ENCODE measurements around the gene ELFN2.

The ELFN2 gene

DNA sequence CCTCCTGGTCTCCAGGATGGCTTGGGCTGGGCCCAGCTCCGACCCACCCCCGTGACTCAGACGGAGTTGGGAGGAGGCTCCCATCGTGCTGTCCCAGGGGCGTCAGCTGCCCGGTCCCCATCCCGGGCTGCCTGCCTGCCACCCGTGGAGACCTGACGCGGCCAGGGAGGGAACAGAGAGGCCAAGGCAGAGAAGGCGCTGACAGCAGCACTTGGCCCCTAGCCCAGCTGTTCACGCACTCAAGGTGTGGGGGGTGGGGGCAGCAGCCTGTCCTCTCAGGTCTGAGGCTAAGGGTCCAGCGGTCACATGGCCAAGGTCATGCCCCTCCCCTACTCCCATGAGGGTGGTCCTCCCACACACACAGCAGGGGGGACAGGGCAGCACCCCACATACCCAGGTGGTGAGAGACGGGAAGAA, 48.6 kb downstream of the ELFN2 start:
- no peak for DNase-seq

DNA sequence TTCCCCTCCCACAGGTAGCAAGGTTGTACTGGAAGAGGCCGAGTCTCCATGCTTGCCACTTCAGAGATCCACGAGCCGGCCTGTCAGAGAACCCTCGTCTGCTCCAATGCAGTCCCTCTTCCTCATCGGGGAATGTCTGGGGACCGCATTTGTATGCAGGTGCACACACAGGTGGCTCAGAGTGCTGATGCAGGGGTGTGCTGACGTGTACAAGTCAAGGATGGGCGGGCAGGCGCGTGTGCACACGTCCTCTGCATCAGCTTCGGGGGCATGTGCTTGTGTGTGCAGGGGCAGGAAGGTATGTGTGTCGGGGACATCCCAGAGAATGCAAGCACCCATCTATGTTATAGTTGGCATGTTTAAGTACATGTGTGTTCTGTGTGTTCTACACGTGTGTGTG, 49.4 kb downstream of the ELFN2 start:
- no peak for DNase-seq

DNA sequence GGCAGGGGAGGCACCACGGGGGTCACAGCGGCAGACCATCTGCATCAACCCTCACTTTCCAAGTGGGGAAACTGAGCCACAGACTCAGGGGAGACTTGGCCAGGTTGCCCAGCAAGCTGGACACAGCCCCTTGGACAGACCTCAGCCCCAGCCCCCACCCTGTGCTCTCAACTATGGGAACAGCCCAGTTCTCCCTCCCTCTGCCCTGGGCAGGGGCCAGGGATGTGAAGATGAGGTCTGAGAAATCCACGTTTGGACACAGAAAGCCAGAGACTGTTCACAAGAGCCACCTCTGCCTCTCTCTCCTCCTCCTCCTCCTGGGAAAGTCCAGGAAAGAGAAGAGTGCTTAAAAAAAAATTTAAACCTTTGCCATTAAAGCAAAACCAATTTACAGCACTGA, 50.1 kb downstream of the ELFN2 start:
- no peak for DNase-seq

DNA sequence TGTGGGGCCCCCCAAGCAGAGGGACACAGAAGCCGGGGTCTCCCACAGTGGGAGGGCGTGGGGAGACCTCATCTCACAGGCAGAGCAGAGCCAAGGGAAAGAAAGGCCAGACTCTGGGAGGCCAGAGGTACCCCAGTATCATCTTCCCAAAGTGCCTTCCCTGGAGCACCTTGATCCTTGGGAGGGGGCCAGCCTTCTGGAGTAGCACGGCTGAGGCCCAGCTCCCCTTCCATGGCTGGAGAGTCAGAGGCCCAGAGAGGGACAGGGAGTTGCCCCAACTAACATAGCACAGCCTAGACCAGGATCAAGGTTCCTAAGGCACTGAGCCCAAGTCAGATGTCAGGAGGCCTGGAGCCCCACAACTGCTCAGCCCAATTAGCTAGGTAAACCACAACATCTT, 50.6 kb downstream of the ELFN2 start:
- DNase-seq, result no peak

DNA sequence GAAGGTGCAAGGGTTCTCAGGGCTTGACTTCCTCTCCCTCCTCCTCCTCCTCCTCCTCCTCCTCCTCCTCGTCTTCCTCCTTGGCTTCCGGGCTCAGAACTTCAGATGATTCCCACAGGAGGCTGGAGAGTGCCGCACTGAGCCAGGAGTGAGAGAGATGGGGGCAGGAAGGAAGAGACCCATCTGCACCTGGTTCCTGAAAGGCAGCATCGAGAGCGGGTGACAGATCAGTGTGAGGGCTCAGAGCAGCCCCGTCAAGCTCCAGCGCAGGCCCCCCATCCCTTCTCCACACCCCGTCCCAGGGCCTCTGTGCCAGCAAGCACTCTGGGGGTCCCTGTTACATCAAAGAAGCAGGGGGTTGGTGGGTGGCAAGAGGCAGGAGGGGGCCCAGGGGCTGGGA, 51.5 kb downstream of the ELFN2 start:
- DNase-seq, result no peak

DNA sequence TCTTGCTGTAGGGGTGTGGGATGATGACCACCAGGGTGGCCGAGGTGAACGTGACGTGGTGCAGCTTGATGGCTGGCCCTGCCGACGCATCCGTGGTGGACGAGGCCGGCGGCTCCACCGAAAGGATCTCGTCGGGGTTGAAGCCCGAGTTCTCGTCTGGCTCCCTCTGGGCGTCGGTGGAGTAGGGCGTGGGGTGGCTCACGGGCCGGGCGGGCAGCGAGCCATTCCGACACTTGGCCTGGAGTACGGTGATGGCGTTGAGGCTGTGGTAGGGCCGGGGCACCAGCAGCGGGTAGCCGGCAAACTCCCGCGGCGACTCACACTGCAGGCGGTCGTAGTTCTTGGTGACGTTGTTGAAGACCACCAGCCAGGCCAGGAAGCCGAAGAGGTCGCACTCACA, 52.7 kb downstream of the ELFN2 start:
- DNase-seq, result no peak

DNA sequence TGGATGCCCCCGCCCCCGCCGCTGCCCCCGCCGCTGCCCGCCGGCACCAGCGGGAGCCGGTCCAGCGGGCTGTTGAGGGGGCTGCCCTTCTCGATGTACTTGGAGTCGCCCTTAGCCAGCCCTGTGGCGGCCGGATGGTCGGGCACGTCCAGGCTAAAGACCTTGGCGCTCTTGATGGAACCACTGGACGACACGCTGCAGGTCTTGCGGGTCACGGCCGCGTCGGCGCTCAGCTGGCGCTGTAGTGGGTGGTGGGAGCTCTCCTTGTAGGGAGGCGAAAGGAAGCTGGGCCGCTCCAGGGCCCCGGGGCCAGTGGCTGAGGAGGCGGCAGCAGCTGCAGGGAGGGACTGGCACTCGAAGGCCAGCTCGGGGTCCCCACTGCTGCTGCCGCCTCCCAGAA, 53.8 kb downstream of the ELFN2 start:
- no peak for DNase-seq

DNA sequence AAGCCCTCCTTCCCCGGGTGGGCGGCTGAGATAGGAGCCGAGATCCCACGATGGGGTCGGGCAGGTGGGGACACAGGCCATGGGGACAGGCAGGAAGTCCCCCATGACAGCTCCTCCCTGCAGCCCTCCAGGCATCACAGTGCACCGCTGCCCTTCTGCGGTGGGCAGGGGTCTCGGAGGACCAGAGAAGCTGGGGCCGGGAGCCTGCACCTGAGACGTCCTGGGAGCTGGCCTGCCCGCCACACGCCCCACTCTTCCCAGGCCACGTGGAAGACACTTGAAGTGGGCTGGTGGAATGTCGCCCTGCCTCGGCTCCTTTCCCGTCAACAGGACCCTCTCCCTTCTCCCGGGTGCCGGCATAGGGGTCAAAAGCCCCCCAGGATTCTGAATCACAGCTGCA, 55.4 kb downstream of the ELFN2 start:
- no peak for DNase-seq

DNA sequence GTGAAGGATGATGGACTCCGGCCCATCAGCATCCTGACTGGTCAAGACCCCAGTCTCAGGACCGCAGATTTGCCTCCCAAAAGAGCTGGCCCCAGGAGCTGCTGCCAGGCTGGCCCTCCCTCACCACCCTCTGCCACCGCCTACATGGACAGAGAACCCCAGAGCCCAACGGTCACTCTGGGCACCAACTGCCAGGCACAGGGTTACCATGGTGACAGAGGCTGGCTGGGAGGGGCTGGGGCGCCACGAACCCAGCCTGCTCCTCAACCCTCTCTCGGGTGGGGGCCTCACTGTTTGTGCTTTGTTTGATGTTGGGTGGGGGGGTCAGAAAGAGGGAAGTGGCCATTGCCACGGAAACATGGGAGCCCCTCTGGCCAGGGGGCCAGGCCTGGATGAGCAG, 55.8 kb downstream of the ELFN2 start:
- DNase-seq, result no peak

DNA sequence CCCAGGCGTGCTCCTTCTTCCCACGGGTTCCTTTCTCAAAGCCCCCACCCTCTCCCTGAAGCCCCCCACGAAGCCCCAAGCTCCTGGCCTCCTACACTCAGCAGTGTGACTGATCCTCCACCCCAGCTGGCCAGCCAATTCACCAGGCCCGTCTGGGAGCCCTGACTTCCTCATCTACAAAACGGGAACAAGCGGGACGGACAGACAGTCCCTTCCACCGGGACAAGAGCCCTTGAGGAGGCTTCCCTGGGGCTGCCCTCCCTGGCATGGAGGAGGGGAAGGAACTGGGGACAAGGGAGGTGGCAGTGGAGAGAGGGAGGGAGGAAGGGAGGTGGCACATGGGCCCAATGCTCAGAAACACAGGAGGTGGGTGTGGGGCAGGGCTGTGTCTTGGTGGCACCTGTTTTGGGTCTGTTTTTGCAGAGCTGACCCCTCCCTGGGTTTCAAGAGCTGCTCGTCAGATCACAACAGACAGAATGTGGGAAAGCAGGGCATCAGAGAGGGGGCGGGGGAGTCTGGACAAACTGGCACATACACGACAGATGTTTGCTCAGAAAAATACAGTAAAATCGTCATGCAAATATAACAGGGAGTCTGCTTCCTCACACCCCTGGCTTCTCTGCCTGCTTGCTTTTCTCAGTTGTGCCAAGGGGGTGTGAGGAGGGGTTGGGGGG, 56.8 kb downstream of the ELFN2 start:
- no peak for DNase-seq

DNA sequence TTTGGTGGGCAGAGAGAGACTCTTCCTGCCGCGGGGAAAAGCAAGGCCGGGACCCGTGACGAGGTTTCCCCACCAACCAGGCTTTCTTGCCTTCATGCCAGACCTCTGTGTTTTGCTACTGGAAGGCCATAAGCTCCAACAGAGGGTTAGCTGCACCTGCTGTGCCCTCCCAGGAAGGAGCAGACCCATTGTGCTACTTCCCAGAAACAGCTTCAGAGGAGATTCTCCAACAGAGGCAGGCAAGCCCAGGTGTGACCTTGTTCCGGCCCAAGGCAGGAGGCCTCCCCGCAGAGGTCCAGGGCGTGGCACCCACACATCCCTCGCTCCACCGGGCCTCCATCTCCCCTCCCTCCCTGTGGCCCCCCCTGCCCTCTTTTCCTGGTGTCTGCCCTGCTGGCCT, 57.8 kb downstream of the ELFN2 start:
- no peak for DNase-seq

DNA sequence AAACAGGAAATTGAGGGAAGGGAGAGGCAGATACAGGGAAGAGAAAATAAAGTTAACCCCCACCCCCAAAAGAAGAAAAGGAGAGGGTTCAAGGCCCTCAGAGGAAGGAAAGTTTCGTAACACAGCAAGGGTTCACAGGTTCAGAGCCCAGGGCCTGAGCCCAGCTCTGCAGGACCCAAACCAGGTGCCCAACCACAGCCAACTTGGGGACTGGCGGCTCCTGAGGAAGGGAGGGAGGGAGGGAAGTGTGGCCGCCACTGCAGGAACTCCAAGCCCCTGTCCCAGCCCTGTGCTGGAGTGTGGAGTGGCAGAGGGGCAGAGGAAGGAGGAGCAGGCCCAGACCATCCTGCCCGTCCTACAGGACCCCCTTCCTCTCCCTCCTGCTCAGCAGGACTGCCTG, 59.2 kb downstream of the ELFN2 start:
- no peak for DNase-seq

DNA sequence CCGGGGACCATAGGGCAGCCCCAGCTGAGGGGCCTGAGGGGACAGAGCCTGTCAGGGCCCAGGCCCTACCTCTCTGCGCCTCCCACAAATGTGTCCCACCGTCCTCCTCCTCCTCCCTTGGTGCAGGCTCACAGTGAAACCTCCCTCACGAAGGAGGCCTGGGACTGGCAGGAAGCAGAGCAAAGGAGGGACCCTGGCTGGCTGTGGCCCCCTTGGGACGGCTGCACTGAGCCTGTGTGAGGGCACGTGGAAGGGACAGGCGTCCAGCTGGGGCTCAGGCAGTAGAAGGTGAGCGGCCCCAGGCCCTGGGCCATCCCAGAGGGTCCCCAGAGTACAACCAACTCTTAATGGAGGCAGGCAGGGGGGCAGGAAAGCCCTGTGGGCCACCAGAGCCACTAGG, 60.7 kb downstream of the ELFN2 start:
- DNase-seq, result no peak

DNA sequence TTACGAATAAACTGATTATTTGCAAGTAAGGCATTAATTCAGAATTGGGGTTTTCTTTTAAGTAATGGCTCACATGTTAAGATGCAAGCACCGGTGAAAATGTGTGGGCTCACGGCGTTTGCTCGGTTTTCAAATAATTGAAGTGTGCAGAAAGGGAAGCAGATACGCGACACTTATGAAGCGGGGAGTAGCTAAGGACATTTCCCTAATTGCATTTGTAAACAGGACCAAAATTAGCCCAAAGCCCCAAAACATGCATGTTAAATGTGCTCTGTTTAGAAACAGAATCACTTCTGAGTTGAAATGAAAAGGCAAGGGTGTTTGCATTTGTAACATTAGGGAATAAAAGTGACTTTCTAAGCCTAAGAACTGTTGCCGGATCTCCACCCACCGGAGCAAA, 61.3 kb downstream of the ELFN2 start:
- DNase-seq, result no peak

DNA sequence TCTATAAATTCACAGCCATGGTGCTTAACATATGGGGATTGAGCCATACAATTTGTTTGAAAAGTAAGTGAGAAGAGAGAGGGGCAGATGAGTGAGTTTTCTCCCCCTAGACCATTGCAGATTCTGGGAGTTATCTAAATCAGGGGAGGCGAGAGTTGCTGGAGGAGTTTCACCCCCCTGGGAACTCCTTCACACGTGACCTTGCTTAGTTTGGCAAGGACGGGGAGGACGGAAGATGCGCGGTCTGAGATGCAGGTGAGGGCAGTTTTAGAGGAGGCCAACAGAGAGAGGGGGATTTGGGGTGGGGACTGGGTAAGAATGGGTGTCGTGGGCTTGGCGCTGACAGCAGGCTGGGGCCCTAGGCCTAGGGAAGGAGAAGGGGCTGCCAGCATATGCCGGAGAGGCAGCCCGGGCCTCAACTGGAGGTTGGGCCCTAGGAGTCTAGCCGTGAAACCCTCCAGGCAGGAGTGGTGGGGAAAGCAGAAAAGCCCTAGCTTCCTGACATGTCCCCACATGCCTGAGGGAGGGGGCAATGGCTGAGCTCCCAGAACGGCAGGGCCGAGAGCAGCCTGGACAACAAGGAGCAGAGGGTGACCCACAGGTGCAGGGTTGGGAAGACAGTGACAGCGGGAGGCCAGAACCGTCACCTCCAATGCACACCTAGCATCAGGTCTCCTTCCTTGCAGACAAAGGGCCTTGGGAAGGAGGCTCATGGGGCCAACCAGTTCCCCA, 63.9 kb downstream of the ELFN2 start:
- DNase-seq, result no peak

DNA sequence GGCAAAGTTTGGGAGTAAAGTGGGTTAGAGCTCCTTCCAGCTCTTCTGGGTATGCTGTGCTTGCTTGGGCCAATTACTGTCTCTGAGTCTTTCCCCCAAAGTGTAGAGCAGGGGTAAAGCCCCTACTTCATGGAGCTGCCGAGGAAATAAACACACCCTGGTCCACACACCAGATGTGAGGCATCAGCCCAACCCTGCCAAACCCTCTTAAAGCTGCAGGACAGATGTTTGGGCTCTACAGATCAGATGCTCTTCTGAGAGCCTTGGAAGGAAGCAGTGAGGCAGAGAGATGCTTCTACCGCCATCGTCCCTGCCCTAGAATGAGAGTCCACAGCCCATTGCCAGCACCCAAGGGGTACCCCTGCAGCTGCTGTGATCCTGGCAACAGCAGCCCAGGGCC, 64.7 kb downstream of the ELFN2 start:
- DNase-seq, result no peak

DNA sequence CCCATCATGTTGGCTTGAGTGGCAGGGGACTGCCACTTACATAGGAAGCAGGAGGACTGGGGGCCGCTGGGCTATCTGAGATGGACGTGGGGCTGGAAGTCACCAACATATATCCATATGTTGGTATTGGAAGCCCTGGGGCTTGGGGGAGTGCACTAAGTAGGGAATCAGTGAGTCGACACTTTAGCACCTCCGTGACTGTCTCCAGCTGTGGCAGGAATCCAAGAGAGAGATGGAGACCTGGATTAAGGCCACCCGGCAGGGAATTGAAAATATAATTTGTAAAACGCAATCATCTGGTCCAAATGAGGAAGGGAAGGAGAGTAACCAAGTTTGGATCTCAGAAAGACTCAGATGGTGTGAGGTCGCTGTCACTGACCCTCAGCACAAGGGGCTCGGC, 68.4 kb downstream of the ELFN2 start:
- DNase-seq, result no peak

DNA sequence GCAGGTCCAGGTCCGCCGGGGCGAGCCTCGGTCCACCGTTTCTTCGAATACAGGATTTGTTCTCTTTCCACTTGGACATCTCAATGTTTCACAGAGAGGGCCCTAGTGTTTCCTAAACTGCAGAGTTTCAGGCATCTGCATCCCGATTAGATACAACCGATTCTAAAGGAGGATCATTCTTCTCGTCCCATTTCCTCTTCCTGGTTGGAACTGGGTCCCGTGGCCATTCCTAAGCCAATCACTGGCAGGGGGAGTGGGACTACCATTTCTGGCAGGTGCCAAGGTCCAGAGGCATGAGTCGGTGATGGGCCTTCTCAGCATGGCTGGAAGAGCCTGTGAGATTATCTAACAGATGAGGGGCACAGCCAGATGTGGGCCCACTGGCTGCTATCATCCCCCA, 68.9 kb downstream of the ELFN2 start:
- DNase-seq, result no peak

DNA sequence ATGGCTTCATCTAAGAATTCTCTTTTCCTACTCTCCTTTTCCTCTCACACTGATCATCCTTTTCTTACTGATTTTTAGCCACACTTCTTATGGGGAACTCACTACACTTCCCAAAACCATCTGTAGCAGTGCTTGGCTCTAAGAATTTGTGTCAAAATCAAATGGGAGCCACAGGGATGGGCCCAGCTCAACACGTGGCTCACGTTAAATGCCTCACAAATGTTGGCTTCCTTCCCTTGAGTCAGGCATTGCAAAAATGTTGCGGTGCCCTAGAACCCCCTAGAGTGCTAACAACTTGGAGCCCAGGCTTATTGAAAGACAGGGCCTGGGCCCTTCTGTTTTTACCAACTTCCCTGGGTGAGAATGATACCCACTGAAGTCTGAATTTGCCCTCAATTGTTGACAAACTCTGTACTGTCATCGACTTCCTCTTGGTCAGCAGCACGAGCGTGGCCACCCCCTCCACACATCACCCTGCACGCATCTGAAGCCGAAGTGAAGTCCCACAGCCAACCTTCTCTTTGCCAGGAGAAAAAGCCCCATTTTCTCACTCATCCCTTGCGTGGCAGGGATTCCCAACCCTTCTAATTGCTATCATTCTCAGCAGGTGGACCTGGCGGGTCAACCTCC, 69.7 kb downstream of the ELFN2 start:
- no peak for DNase-seq

DNA sequence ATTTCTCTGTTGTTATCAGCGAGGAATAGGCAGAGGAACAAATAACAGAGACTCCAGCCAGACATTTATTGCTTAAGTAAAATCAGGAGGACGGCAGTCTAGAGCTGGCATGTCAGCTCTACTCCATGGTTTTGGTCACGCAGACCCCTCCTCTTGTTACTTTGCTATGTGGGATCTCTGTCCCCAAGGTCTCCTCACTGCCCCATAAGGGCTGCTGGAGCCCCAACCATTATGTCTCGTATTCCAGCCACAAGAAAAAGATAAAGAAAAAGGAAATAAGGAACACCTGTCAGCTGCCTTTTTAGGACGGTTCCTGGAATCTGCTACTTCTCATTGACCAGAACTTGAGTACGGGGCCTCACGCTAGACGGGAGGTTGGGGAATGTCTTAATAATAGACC, 70.4 kb downstream of the ELFN2 start:
- DNase-seq, result no peak

DNA sequence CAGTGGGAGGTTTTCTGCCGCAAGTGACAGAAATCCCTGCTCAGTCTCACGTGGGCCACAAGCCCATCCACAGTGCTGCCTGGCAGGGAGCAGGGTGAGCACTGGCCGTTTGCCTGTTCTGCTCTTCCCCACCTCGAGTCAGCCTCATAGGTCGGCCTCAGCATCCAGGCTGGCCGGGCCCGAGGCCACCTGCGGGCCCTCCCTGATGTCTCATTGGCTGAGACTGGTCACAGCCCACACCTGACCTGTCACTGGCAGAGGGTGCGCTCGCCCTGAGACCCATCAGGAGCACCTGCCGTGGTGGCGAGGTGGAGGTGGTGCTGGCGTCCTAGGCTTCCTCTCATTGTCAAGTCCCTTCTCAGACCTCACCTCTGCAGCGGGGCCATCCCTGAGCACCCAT, 72.1 kb downstream of the ELFN2 start:
- no peak for DNase-seq

DNA sequence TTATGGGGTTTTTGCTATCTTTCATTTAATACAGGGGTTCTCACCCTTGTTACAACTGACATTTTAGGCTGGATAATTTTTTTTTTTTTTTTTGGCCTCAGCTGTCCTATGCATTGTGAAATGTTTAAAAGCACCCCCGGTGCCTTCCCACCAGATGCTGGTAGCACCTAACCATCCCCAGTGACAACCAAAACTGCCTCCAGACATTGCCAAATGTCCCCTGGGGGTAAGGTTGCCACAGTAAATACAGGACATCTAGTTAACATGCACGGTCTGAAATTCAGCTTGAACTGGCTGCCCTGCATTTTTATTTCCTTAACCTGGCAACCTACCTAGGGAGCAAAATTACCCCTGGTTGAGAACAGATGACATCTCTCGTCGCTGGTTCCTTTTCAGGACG, 72.6 kb downstream of the ELFN2 start:
- DNase-seq, result no peak

DNA sequence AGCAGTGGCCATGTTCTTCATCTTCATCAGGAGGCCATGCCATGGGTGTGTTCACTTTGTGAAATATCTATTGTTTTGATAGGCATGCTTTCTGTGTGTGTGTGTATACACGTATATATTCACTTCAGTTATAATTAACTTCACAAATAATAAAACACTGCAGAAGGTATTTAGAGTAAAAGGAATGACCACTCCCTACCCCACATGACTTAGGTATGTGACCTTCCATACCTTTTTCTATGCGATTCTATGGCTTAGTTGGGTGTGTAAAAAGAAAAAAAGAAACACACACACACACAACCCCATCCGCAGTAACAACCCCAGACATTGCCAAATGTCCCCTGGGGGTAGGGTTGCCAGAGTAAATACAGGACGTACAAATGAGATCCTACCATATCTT, 73.0 kb downstream of the ELFN2 start:
- DNase-seq, result no peak

DNA sequence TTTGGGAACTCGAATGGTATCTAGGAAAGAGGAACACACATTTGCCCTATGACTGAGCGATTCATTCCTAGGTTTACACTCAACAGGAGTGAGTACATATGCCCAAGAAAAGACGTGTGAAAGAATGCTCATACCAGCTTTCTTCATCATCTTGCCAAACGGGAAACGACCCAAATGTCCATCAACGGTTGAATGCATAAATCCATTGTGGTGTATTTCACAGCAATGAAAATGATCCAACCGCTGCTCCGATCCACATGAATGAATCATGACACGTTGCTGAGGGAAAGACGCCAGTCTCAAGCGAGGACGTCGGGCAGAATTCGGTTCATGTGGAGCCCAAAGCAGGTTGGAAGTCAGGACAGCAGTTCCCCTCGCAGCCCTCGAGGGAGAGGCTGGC, 73.4 kb downstream of the ELFN2 start:
- no peak for DNase-seq

DNA sequence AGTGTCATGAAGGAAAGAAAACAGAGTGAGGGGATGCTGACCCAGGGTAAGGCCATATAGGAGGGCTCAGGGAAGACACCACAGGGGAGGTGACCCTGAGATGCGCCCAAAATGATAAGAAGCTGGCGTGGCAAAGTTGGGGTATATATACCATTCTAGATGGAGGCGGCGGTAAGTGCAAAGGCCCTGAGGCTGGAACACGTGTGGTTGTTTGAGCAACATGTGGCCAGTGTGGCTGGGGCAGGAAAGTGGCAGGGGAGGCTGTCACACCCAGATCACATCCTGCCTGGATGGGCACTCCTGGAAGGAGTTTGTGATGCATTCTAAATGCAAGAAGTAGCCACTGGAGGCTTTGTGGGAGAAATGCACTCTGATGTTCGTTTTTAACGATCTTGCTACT, 74.8 kb downstream of the ELFN2 start:
- DNase-seq, result no peak

Measured in stimulated activated CD4-positive, alpha-beta T cell treated with anti-CD3 and anti-CD28 coated beads, Interleukin-4, amount 100 ng/mL, for 1 hour (primary cell).